ENCODE results near the gene UBE2D4. TPM values are rescaled to one million over a fixed set of nuclear protein-coding genes. Genes with fewer than 3 reads are reported as not detected.
"Not testable (repeated sequence)": the region's sequence is repeated elsewhere in the genome, so short reads cannot be mapped to it uniquely, and the experiment has no call there.

The UBE2D4 gene
- total RNA-seq (ENCODE audit: insufficient read depth, low replicate concordance) = 7.7 TPM

- peak; percentile 75 for DNase-seq (ENCODE audit: low spot score)
Observed at GRCh38 chr7:43925984-43926797, at the start of gene UBE2D4. Gene UBE2D4, plus strand, starts transcription at chr7:43926436. Its CDS starts 97 bp downstream, at chr7:43926533.

DNA sequence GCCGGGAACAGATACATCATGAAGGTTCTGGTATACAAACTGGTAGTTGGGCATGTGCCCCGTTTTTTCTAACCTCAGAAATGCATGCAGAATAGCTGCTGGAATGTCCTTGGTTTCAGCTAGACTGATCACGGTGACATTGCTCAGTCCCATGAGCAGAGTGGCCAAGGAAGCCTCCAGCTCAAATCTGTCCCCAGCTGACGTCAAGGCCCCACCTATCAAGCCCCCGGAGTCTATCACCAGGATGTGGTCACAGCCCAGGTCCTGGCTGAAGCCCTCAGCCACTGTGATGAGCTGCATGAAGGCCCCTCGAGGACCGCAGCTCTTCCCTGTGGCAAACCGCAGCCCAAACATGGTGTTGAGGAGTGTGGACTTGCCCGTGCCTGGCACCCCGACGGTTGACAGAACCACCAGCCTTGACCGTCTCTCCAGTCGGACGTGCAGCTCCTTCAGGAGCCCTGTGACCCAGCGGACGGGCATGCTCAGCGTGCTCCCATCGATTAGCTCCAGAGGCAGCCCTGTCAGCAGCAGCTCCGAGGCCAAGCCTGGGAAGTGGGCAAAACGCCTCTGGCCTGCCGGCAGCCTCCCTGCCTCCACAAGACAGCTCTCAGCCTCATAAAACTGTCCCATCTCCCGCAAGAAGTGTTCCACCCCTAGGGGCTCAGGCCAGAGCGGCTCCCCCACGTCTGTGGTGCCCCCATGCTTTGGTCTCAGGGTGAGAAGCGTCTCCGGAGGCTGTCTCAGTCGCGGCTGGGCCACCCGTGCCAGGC, 49.1 kb upstream of the UBE2D4 start:
- DNase-seq (ENCODE audit: low spot score) = no peak

DNA sequence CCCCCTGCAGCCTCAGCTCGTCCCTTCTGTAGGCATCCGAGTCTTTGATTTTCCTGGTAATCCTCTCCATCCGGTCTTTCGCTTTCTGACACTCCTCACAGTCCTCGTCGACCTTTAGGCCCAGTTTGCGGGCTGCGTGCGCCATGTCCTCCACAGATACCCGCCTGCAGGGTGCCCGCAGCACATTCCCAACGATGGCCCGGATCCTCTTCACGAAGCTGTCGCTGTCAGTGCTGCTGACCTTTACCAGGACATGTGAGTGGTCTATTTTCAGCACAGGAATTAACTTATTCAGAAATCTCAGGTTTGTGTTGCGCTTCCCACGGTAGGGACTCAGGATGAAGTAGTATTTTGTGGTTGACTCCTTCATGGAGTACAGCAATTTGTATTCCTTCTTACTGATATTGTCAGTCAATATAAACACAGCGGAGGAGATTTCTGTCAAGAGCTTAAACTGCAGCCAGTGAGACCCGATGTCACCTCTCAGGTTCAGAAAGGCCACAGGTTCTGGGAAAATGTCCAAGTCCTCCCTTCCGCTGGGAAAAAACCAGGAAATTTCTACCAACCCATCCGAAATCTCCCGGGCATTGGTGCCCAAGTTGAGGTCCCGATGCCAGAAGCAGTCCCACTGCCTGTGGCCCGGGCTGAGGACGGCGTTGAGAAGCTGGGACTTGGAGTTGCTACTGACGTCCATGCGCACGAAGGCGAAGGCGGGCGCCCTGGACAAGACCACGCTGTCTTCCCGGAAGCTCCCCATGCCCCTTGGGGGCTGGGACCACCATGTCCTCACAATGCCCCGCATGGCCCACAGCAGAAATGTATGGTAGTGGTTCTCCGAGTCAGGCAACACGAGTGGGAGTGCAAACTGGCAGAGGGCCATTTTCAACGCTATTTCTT, 48.0 kb upstream of the UBE2D4 start:
- no peak for DNase-seq (ENCODE audit: low spot score)

DNA sequence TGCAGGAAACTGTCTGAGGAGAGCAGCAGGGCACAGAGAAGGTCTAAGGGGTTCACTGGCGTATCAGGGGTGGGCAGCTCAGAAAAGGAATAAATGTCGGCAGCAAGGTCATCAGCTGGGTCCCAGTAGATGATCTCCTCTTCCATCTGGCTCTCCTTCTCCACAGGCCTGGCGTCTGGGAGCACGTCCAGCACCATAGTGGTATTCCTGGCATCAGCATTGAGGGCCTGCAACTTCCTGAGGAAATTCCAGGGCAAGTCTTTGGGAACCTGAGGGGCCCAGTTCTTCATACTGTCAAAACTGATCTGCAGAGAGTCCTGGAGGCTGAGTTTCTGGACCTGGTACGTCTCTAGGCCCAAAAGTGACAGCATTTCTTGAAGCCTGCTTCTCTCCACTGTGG, 47.4 kb upstream of the UBE2D4 start:
- DNase-seq (ENCODE audit: low spot score) = no peak

GRCh38 chr7:43879477-43879876, 46.8 kb upstream of the UBE2D4 start:
- DNase-seq (ENCODE audit: low spot score) = no peak

DNA sequence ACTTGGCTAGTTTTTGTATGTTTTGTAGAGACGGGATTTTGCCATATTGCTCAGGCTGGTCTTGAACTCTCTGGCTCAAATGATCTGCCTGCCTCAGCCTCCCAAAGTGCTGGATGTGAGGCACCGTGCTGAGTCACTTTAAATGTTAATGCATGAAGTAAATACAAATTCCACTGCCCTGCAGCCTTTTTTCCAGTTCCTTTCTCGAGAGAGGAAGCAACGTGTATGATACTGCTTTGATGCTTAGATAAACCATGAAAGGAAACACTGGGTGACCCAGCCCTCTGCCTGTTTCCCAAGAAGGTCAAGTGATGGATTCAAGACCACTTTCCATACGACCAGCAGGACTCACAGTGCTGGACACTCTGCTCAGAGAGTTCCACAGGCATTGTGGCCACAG, 45.6 kb upstream of the UBE2D4 start:
- DNase-seq (ENCODE audit: low spot score) = no peak

DNA sequence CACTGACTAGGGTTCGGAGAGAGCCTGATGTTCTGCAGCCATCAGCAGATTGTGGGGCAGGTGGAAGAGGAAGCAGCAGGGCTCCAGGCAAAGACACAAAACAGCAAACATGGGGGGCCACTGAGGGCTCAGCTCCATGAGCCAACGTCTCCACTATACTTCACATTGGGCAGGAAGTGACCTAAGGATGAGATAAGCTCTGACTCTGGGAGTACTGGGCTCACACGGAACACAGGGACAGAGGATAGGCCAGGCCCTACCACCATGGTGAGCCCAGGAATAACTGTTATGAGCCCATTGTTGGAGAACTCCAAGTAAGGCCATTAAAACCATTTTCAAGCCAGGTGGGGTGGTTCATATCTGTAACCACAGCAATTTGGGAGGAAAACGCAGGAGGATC, 42.0 kb upstream of the UBE2D4 start:
- DNase-seq (ENCODE audit: low spot score) = no peak

DNA sequence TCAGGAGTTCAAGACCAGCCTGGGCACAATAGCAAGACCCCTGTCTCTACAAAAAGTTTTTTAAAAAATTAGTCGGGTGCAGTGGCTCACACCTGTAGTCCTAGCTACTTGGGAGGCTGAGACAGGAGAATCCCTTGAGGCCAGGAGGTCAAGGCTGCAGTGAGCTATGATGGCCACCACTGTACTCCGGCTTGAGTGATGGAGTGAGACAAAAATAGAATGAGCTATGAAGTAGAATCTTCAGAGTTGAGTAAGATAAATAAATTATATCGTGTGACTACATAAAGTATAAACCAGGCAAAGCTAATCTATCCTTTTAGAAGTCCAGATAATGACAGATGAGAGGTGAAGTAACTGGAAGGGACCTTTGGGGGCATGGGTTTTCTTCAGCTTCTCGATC, 41.6 kb upstream of the UBE2D4 start:
- no peak for DNase-seq (ENCODE audit: low spot score)

DNA sequence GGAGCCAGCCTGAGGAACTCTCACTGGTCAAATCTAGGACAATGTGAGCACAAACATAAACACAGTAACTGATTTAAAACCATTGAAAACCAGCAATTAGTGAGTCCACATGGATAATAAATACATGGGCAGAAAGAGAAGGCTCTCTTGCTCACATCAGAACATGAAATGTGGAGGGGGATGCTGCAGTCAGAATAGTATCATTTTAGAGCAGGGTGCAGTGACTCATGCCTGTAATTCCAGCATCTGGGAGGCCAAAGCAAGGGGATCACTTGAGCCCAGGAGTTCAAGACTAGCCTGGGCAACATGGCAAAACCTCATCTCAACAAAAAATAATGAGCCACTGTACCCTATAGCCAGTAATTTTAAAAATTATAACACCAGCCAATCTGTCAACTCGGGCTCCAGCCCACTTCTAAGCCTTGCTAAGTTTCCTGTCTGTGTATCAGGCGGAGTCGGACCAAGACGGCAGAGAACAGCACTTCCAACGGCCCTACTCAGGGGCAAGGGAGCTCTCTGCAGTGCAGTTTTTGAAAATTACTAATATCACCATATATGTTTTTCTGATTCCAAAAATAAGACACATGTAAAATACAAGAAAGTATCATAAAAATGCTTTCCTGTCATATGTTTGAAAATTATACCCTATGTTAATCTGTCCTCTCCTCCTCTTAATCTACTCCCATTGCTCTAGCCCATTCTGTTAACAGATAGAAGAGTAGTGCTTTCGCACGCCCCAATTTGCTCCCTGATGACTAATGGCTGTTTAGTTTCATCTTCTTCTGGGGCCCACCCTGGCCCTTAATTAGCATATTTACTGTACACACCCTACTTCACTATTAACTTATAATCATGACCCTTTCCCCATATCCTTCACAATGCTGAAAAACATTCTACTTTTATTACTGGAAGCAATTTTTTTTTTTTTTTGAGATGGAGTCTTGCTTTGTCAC, 37.0 kb upstream of the UBE2D4 start:
- DNase-seq (ENCODE audit: low spot score) = peak; percentile 49

- DNase-seq (ENCODE audit: low spot score) = no peak
Observed at GRCh38 chr7:43890468-43890867, 35.8 kb upstream of the UBE2D4 start.

DNA sequence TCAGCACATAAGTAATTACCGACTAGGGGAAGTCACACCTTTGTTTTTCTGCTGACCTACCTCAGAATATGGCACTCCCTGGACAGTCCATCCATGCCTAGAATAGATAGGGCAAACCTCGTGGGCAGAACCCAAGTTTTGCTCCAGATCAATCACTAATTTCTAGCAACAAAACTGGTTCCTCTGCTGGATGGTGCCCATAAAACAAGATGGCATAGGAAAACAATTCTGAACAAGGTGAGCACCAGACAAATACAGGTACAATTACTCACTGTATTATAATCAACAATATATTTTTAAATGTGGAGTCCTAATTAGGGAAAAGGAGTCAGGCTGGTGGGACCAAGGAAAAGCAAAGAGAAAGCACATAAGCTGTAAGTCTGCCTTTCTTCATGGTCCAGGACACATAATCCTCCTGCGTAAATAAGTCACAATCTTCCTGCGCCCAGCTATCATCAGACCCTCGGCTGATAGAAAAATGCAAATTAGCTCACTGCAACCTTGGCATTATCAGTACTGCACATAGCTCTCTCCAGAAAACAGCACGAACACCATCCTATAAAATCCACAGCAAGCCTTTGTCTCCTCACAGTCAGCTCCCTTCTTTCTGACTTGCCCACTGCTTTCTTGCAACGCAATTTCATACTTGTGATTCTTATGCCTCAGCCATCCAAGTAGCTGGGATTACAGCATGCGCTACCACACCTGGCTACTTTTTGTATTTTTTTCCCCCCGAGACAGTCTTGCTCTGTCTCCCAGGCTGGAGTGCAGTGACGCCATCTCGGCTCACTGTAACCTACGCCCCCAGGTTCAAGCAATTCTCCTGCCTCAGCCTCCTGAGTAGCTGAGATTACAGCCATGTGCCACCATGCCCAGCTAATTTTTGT, 34.9 kb upstream of the UBE2D4 start:
- DNase-seq (ENCODE audit: low spot score) = peak; percentile 17

DNA sequence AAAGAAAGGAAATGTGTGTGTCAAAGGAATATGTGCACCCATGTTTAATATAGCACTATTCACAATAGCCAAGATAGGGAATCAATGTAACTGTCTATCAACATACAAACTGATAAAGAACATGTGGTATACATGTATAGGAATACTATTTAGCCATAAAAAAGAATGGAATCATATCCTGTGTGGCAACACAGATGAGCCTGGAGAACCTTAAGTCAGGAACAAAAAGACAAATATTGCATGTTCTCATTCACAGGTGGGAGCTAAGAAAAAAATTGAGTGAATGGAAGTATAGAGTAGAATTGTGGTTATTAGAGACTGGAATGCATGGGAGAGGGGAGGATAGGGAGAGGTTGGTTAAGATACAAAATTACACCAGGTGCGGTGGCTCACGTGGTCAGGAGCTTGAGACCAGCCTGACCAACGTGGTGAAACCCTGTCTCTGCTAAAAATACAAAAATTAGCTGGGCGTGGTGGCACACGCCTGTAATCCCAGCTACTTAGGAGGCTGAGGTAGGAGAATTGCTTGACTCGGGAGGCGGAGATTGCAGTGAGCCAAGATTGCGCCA, 30.3 kb upstream of the UBE2D4 start:
- DNase-seq (ENCODE audit: low spot score) = no peak

DNA sequence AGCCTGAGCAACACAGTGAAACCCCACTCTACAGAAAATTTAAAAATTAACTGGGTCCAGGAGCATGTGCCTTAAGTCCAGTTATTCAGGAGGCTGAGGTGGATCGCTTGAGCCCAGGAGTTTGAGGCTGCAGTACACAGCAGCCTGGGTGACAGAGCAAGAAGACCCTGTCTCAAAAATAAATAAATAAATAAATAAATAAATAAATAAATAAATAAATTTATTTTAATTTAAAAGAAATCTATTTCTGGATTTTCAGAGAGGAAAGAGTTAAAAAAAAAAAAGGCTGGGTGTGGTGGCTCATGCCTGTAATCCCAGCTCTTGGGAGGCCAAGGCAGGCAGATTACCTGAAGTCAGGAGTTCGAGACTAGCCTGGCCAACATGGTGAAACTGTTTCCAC, 27.7 kb upstream of the UBE2D4 start:
- DNase-seq (ENCODE audit: low spot score) = not testable (repeated sequence)

- no peak for DNase-seq (ENCODE audit: low spot score)
Observed at GRCh38 chr7:43902542-43903054, 23.6 kb upstream of the UBE2D4 start.

GRCh38 chr7:43904533-43905208, 21.6 kb upstream of the UBE2D4 start:
- no peak for DNase-seq (ENCODE audit: low spot score)

DNA sequence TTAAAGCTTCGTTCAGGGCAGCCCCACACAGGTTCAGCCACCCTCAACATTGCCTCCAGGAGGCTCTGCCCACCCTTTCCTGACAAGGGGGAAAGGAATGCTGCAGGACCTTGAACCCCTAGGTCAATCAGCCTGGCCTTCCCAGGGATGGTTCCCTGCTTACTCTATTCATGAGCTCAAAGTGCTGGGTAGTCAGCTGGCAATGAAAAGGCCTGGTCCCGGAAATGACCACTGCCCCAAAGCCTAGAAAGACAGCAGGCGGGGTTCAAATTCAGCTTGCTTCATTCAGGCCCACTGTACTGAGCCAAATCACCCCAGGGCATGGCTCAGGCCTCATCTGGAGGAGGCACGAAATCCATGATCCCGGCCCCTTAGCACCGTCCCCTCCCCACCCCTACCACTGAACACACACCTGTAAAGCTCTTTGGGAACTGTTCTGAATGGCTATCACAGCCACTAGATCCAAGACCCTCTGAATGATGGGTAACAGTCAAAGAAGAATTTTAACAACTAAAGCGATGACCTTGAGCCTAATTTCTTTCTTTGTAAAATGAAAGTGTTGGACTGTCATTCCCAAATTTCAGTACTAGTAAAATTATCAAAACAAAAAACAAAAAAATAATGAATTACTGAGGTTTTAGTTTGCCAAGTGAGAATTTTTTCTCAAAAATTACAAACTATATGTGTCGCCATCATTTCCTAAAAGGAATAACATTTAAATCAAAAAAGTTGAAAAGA, 20.9 kb upstream of the UBE2D4 start:
- no peak for DNase-seq (ENCODE audit: low spot score)

DNA sequence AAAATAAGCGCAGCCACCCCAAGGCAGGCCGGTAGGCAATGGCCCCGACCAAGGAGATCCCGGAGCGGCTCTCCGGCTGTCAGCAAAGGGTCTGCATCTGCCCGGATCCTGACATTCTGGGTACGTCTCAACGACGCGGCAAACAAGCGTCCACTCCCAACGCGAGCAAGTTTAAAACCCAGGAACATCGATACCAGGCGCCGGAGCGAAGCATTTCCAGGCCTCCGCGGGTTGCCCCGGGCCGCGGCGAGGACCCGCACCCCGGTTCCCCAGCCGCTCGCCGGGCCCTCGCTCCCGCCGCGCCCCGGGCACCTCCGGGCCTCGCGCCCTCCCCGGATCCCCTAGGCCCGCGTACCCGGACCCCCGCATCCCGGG, 20.3 kb upstream of the UBE2D4 start:
- peak; percentile 44 for DNase-seq (ENCODE audit: low spot score)
